ENCODE results near the gene PDK3.

Gene PDK3

DNA sequence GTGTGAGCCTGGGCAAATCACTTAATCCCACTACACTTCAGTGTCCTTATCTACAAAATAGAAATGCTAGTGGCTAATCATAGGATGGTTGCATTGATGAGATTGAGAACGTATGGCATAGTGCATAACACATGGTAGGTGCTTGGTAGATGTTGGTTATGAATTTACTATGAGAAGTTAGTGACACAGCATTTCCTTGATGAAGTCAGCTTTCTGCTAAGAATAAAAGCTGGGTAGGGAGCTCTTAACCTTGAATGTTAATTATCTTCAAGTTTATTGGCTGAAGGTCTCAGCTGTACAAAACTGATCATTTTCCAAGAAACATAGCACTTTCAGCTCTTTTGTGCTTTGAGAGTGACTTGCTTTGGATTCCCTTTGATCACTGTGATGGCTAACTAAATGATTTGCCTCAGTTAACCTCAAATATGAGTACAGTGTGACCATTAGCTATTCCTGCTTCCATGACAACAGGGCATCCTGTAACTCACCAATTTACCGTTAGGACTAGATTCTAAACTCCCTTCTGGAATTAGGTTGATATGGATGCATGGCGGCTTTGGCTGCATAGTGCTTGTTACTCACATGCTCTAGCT lies 17.8 kb downstream of the PDK3 start:
- DNase-seq, result no peak

DNA sequence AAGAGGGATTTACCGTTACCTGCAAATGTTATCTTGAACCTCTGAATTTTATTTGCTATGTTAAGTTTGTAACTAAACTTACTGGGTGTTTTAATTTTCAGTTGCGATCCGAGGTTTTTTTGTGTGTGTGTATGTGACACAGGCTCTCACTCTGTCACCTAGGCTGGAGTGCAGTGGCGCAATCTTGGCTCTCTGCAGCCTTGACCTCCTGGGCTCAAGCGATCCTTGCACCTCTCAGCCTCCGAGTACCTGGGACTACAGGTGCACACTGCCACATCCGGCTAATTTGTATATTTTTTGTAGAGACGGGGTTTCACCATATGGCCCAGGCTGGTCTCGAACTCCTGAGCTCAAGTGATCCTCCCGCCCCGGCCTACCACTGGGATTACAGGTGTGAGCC lies 18.5 kb downstream of the PDK3 start:
- no peak for DNase-seq

DNA sequence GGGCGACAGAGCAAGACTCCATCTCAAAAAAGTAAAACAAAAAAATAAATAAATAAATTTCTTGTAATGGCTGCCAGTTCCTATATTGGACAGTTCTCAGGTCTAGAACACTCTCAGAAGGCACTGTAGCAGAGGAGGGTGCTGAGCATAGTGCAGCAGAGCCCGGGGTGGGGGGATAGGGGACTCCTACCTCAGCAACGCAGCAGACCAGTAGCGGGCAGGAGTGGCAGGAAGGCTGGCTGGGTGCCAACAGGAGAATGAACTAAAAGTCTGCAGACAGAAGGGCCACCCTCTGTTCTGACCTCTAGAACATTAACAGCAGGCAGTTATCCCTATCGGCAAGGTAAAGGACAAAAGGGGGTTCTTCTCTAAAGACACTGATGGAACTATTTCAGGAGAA lies 20.2 kb downstream of the PDK3 start:
- DNase-seq, result no peak

DNA sequence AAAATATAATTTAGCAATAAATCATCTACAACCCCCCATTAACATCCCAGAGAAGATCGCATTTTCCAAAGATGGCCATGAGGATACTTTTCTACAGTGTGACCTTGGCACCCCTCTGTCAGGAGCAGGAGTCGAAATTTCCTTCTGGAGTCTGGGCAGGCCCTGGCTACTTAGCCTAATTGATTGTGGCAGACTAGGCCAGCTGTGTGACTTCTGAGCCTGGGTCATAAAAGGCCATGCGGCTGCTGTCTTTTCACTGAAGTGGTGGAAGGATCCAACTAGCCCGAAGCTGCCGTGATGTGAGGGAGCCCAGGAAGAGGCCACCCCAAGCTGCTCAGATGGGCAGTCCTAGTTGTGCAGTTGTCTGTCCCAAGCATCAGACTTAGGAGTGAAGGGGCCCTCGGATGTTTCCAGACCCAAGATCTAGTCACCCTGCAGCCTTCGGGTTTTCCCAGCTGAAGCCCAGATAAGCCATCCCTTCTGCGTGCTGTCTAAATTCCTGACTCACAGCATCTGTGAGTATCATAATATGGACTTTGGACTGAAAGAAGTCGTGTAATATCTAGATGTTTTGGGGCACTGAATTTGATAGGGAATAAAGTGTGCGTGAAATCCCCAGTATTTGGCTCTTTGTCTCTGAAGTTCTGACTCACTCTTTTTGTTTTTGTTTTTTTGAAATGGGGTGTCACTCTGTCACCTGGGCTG lies 21.0 kb downstream of the PDK3 start:
- DNase-seq, result no peak

DNA sequence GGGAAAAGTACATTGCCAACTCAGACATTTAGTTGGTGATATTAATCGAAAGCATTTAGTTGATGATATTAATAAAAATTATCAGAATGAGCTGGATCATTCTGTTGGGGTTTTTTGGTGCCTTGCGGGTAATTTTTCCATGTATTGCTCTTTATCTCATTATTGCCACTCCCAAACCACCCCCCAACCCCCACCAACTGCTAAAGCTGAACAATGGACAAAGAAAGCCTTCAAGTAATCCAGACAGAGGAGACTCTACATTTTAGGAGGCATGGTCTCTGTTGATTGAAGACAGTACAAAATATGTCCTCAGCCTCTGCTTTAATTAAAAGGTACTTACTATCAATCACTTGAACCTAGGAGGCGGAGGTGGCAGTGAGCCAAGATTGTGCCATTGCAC lies 22.5 kb downstream of the PDK3 start:
- no peak for DNase-seq

DNA sequence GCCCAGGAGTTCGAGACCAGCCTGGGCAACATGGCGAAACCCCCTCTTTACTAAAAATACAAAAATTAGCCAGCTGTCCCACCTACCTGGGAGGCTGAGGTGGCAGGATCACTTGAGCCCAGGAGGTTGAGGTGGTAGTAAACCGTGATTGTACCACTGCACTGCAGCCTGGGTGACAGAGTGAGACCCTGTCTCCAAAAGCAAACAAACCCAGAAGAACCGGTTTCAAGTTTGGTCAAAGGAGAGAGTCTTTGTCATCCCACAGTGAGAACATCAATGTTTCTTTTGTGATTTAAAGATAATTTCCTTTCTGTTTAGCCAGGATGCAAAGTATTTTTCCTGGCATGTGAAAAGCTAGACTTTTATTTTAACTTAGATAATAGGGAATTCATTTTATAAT lies 26.7 kb downstream of the PDK3 start:
- no peak for DNase-seq

DNA sequence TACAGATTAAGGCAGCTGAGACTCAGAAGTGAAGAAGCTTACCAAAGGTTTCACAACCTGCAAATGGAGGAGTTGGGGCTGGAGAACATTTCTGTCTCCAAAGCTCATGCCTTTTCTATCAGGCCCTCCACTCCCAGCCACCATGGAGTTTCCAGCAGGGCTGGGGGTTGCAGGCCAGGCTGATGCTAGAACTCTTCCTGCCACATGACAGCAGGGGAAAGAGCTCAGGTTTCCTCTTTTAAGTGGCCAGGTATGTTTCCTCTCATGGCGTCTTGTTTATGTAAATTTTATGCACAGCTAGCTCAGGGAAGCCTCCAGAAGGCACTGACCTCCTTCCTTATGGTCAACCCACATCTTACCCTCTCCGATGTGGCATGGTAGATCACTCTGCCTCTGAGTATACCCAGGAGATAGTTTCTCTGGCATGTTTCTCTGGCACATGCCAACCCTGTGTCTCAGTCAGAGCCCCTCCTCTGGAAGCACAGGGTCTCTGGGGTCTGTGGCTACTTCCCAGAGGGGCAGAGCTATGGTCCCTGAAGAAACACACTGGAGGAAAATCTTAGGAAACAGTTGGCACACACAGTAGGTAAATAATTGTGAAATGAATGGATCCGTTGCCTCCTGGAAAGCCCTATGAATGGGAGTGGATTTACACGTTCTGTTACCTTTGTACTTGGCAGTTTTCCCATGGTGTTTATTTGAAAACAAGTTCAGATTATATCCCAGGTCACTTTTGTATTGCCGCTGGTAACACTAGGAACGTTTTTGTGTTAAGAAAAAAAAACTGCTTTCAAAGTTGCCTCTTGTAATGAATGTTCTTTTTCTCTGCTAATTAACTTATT lies 28.9 kb downstream of the PDK3 start:
- no peak for DNase-seq

DNA sequence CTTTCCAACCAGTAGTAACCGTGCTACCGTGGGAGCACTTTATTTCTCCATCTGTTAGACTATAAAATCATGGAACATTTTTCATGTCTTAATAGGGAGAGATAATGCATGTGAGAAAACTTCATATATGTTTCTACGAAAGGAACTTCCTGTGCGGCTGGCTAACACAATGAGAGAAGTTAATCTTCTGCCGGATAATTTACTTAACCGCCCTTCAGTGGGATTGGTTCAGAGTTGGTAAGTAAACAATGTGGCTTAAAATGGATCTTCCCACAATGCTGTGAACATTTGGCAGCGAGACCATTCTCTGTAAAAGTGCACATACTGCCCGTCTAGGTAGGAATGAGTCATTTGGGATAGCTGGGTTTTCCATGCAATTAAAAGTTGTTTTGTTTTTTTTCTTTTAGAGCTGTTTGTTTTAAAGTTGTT lies 29.6 kb downstream of the PDK3 start:
- no peak for DNase-seq

DNA sequence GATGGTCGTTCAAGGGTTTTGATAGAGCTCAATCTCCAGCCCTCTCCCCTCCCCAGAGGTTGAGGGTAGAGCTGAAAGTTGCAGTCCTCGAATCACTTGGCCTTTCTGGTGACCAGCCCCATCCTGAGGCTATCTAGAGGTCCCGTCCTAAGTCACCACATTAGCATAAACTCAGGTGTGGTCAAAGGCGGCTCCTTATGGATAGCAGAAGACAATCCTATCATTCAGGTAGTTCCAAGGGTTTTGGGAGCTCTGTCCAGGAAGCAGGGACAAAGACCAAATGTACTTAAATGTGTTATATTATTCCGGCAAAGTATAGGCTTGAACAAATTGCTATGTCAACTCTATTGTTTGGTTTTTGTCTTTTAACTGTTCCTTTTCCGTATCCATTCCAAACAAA lies 30.6 kb downstream of the PDK3 start:
- DNase-seq, result no peak

DNA sequence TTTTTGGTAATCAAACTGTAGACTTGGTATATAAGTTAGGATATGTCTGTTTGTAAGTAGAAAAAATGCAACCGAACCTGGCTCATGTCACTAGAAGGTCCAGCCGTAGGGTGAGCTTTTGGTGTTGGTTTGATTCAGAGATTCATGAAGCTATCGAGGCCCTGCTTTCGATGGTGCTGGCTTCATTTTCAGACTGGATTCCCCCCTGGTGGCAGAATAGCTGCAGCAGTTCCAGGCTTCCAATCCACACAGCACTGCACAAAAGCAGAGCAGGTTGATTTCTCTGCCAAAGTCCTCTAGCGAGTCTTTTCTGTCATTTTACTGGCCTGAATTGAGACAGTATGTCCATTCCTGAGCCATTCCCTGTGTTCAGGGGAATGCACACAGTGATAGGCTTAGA lies 33.1 kb downstream of the PDK3 start:
- no peak for DNase-seq

DNA sequence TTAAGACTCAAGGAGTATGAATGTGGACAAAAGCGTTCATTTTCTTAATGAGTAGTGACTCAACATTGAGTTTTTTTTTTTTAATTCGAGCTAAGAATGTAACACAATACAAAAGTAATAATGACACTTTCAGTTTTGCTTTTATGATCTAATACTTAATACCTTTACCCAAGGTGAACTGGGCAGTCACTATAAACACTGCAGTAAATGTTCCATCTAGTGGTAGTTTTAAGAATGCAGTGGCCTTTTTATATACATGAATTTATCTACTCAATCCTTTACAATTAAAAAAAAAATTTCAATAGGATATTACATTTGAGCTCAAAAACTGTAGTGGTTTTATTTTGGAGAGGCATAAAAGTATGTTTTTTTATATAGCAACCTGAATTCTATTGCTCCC lies 33.9 kb downstream of the PDK3 start:
- DNase-seq, result no peak

DNA sequence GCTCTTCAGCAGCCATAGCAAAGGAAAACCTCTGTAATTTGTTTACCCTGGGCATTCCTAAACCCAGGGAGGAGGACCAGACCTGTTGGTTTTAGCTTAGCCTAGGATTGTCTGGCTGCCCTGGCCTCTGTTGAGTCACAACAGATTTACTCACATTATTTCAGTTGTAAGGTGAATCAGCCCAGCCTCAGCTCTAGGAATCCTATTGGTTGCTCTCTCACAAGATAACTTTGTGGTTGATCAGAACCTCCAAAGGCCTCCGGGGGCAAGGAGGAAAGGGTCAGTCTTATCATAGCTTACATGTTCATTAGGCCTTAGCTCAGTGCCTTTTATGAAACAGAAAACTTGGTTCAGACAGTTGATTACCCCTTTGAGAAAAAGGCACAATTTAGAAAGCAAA lies 41.0 kb downstream of the PDK3 start:
- DNase-seq, result no peak

DNA sequence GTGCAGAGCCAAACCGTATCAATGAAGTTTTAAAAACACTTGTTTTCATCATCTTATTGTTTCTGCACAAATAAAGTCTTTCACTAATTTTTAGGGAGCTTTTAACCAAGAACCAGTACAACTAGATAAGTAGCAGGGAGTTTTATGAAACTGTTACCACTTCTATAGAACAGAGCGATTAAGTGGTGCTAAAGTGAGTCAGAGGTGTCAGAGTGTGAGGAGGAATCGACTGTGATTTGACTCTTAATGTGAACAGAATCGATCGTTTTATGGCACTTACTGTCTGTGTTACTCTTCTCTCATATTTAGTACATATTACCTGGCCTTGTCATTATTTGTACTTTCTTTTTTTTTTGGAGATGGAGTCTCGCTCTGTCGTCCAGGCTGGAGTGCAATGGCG lies 43.3 kb downstream of the PDK3 start:
- DNase-seq, result no peak

DNA sequence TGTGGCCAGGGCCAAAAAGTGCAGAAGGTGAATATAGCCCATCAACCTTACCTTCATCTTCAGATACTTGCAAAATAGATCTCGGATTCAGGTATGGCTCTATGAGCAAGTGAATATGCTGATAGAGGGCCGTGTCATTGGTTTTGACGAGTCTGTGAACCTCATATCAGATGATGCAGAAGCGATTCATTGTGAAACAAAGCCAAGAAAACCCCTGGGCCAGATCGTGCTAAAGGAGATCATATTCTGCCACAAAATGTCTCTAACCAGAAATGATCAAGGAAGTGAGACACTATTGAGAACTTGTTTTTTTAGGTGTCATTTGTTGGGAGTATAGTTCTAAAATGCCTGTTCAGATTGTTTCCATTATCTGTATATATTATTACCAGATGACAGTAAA lies 48.3 kb downstream of the PDK3 start:
- no peak for DNase-seq

DNA sequence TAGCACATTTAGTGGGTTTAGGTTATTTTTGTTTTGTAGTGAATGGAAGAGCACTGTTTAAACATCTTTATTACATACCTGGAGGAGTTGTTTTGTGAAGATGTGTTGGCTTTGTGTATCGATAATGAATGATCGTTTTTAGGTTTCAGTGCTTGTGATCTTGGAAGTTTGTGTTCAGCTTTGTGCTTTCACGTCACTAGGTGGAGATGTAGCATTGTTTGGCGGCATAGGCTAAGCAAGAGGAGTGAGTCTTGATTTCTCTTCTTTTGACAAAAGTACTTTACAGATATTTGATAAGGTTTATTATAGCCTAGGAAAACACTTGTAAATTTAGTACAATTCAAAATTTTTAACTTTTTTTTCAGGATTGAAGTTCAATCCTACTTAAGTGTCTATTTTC lies 50.4 kb downstream of the PDK3 start:
- DNase-seq, result no peak

DNA sequence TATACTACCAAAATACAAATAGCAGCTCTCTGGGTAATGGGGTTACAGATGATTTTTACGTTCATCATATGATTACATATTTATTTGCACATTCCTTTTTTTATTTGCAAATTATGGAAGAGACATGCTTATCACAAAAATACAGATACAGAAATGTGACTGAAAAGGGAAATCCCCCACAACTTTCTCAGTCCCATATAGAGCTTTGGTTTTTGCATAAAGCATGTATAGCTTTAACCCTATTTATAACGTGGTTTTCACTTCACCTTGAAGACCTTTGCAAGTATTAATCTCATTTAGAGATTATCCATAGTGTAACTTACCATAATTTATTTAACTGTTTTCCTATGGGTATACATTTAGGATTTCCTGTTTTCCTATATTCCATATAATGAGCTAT lies 55.4 kb downstream of the PDK3 start:
- no peak for DNase-seq

DNA sequence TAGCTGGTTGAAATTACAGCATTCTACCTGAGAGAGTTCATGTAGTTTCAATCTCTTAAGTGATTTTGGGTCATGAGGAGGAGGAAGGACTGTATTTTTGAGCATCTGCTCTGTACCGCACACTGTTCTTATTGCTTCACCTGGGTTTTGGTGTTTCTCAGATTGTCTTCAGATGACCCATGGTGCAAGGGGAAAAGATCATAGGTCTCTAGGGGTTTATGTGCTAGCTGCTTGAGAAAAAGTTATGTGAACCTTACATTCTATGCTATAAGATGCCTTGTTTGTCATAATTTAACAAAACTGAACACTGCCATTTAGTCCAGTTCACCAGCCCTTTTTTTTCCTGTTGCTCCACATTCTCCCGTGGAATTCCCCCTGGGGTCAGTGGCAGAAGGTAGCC lies 60.4 kb downstream of the PDK3 start:
- DNase-seq, result no peak

DNA sequence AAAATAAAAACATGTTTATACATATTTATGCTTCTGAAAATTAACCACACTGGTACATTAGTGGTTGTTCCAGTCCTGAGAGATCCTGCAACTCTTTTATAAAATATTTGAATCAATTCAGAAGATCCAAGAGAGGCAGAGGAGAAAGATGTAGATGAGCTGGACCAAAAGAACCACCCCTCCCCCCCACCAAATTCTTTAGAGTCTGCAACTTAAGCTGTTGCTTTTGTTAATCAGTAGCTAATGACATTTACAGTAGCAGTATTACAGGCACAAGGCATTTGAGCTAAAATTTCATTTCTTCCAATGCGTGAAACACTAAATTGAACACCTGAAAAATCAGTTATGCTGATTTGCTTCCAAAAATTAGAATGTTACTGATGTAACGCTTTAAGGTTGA lies 61.5 kb downstream of the PDK3 start:
- no peak for DNase-seq

DNA sequence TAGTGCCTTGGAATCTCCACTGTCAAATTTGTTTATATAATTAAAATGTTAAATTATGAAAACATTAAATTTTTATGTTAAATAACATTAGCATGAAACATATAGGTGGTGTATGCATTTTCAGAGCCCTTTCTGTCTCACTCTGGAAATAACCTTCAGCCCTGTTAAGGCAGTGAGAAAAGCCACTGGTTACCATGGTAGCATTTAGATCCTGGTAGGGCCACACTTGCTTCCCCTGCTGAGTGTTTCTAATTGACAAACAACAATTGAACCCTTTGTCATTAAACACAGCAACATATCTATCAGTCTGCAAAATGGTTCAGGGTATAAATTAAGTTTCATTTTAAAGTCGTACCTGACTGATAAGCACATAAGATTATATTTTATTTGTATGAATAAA lies 63.5 kb downstream of the PDK3 start:
- DNase-seq, result no peak

DNA sequence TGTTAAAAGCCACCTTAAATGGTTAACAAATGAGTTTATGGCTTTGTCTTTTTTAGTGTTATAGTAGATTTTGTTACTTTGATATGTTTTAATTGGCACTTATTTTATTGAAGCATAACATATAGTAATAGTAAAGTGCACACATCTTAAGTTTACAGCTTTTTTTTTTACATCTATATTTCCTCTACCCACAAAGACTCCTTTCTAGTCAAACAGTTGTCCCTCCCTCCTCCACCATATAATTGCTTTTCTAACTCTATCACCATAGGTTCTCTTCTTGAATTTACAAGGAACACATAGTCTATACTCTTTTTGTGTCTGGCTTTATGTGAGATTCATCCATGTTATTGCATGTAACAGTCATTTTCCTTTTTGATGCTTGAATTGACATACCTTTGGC lies 71.5 kb downstream of the PDK3 start:
- no peak for DNase-seq

DNA sequence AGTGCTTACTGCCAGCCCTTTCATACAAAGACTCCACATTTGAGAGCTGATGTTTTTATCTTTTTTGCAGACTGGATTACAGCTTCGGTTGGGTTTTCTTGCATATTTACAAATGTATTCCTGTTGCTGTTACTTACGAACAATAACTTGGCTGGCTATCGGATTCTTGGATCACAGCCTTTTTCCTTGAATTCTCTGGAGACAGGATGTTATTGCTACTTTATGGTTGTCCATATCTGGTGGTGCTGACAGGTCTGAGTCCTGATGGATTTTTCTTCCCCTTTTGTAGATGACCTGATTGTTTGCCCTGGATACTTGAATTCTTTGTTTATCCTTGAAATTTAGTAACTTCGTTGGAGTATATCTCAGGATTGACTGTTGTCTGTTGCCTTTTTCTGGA lies 77.7 kb downstream of the PDK3 start:
- DNase-seq, result no peak

DNA sequence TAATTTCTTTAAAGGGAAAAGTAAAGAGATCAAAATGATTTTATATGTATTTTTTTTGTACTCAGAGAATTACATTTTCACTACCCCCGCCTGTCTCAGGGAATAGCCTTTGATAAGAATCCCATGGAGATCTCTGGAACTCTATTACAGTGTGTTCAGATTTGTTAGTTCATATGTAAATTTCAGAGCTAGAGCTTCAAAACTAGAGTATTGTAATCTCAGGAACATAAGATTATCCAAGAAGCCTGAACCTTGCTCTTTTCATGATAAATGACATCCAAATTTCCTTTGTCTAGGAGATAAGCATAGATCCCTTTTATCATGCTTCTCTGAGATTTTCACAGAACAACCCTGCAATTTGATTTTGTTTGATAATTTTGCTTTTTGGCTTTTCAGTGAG lies 82.9 kb downstream of the PDK3 start:
- no peak for DNase-seq

DNA sequence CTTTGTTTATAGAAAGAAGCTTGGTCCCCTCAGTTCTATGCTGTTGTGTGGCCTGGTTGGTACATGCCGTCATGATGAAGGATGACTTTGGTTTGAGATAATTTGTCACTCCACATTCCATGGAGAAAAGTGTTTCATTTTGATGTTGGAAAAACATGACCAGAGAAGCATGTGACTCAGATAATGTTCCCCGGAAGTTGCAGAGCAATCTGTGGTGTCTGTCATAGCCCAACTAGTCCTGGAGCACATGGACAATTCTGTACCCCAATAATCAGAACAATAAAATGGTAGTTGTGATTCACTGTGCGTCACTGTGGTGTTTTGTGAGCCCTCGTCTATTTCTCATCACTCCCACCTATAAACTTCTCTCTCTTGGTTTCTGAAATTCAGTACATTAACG lies 85.1 kb downstream of the PDK3 start:
- DNase-seq, result no peak

DNA sequence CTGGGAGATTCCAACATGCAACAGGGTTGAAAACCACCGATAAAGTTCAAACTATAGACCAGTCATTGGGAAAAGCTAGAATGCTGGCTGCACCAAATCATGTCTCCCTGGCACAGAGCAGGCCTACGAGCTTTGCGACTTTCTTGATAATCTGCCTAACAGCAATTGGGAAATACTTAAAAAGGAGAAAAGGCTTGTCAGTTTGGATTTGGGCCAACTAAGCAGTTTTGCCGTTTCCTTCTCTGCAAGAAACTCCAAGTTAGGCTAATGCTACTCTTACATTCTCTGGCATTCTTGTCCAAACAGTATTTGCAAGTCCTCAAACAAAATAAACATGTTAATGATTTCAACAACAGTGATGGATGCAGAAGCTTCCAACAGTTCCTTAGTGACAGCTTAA lies 87.9 kb downstream of the PDK3 start:
- no peak for DNase-seq
